ENCODE results near the gene ANKRD66.

Gene ANKRD66

DNA sequence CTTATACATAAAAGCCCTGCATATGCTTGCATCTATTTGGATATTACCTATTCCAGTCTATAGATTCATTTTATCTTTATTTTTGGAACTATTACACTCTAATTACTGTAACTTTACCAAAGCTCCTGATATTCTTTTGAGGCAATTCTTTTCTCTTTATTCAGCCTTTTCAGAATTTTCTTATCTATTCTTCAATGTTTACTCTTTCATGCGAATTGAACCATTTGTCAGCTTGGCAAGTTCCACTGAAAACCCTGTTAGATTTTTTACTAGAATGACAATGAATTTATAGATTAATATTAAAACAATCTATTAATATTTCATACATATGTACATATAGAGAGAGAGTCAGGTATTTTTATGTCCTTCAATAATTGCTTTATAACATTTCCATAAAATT lies 45.9 kb downstream of the ANKRD66 start:
- DNase-seq = no peak

DNA sequence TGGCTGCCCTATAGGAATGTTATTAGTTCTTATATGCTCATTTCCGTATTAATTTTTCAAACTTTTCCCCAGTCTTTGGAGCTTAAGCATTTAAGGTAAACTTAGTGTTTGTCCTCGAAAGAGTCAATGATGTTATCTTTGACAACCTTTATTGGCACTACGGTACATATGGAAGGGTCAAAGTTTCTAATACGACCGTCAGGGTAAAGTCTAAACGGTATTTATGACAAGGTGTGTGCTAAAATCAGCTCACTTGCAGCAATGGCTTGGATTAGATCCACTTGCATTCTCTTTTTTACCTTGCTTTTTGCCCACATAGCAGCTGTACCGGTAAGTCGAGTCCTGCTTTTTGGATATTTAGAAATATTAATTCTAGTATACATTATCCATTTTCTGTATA lies 46.4 kb downstream of the ANKRD66 start, which contains the start of gene MEP1A:
Gene MEP1A (plus strand): TSS at position 252 of the 400 bp plus-strand sequence. CDS start 10 bp downstream, at position 262.
- no peak for DNase-seq

DNA sequence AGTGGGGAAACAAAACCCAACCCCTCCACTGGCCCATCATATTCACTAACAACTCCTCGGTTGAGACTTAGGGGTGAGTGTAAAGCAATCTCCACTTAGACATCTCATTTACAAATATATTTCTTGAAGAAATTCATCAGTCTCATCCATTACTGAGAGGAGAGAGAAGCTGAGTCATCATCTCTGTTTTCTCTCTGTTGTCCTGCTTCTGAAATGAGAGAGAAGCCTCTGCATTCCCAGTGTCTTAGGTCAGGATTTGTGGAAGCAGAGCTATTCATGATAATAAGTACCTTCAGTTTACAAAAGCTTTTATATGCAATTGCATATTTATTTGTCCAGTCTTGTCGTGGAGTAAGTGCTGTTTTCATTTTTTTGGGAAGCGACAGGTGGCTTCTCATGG lies 47.3 kb downstream of the ANKRD66 start:
- DNase-seq = no peak

DNA sequence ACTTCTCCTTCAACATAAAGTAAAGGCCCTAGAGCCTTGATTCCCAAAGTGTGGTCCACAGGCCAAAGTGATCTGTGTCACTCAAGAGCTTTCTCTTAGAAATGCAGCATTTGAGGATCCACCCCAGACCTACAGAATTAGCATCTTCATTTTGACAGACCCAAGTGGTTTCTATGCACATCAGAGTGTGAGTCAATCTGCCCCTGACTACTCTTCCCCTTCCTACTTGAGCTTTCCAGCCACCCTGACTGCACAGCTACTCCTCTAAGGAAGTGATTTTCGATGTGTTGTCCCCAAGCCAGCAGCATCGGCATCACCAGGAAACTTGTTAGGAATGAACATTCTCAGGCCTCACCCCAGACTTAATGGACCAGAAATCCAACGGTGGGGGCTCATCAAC lies 49.1 kb downstream of the ANKRD66 start:
- no peak for DNase-seq

DNA sequence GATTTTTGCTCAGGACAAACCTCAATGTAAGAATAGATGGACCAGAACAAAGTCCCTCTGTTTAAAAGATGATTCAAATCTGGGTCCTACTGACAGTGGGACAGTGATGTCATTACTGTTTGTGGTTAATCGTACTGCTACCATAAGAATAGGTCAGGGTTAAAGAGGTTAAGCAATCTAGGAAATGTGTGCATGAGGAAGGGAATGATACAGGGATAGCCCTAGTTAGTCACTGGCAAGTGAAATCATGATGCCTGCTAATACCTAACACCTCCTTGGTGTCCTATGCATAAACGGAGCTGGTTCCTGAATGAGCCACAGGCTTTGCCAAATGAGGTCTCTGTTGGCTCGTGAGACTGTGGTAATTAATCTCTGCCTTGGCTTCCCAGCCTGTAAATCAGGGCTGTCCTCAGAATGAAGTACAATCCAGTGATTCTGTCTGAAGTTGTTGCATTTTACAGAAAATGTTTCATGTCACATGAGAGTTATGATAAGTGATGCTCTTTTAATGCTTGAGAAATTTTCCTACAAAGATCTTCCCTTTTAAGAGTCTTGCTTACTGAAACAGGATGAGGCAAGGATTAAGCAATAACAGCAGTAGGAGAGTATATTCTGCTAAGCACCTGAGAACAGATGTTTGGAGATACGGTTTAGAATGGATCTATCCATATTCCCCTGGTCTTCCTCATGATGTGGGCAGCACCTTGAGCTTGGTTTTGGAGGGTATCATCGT lies 50.3 kb downstream of the ANKRD66 start:
- no peak for DNase-seq

DNA sequence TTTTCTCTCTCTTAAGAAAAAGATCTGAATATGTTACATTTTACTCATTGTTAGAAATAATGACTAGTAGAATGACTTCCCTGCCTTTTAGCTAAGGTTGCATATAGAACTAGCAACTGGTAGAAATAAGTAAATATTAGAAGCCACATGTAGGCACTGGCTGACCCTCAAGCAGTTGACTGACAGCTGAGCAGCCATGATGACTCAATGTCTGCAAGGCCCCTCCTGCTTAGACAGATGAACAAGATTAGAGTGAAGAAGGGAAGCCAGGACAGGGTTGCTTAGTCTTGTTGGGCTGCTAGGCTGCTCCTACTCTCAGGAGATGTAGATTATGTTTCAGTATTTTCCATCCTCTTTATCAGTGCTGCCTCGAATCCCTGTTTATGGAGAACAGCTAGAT lies 52.9 kb downstream of the ANKRD66 start:
- no peak for DNase-seq

DNA sequence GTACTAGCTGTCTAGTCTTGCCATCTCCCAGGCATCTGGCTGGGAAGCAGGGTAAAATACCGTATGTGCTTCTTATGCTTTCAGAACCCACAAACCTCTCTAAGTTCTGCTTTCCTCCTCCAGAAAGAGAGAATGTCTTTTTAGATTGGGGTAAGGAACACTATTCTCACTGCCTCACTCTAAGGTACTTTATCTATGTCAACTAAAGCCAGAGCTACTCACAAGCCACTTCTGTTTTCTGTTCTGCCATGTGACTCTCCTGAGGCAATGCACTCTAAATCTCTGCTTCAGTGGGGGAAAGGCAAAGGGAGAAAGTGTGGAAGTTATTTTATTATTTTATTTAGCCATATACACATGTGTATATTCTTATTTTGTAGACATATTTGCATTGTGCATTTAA lies 62.1 kb downstream of the ANKRD66 start:
- no peak for DNase-seq
